D721Med (cell line): ENCODE results near the gene ALKBH5.
"Not testable (repeated sequence)": the region's sequence is repeated elsewhere in the genome, so short reads cannot be mapped to it uniquely, and the experiment has no call there.

Source experiments
- DNase-seq: peaks from one replicate; pipeline ENCODE4 v3.0.0; 2011; ENCODE audit warnings: low spot score; ENCODE audit not compliant: insufficient read length
- FAIRE-seq: peaks from 2 replicates; lab custom pipeline; 2011; peaks lifted over from hg19 to GRCh38; lab: Jason Lieb, UNC
- CTCF ChIP-seq: IDR thresholded peaks from 2 replicates; pipeline ENCODE4 v1.5.1; 2012; ENCODE audit warnings: mild to moderate bottlenecking, control low read depth; ENCODE audit not compliant: insufficient read depth; ENCODE audit errors: missing control alignments

The ALKBH5 gene

GRCh38 chr17:18201108-18201507 lies 17.5 kb downstream of the ALKBH5 start:
- DNase-seq = no peak
- no peak for TF ChIP-seq CTCF
- FAIRE-seq = no peak

- FAIRE-seq (no peak), DNase-seq (no peak)
- no peak for TF ChIP-seq CTCF
These were observed 19.7 kb downstream of the ALKBH5 start for GRCh38 chr17:18203308-18203707.

GRCh38 chr17:18205861-18206260 lies 22.2 kb downstream of the ALKBH5 start:
- TF ChIP-seq CTCF = no peak
- DNase-seq (no peak), FAIRE-seq (no peak)

GRCh38 chr17:18206962-18207361 lies 23.3 kb downstream of the ALKBH5 start:
- DNase-seq (no peak), FAIRE-seq (no peak)
- no peak for TF ChIP-seq CTCF

GRCh38 chr17:18208092-18208491 lies 24.5 kb downstream of the ALKBH5 start:
- FAIRE-seq (no peak), DNase-seq (no peak)
- TF ChIP-seq CTCF = no peak

- DNase-seq (no peak), FAIRE-seq (no peak)
- no peak for TF ChIP-seq CTCF
These were observed 30.1 kb downstream of the ALKBH5 start for GRCh38 chr17:18213666-18214270.

- not testable (repeated sequence) for FAIRE-seq, DNase-seq
These were observed 33.3 kb downstream of the ALKBH5 start for GRCh38 chr17:18216906-18217305.
